HCT116 (cell line): ENCODE results near the gene NBEAL2. TPM values are rescaled to one million over a fixed set of nuclear protein-coding genes. Genes with fewer than 3 reads are reported as not detected.

Source experiments
- ATAC-seq: fragments of 200-7000 bp; cut with Tn5 transposase; 2 replicates; pipeline ENCODE4 v1.9.1; 2020; ENCODE audit warnings: mild to moderate bottlenecking, moderate library complexity
- BruUV-seq: library from RNA; stranded (reverse); fragments of 400-500 nt; replicated peaks from 2 replicates; lab custom pipeline; 2021; lab: Mats Ljungman, UMichigan
- CTCF ChIA-PET: fragments of 300-600 bp; sonication (Branson Sonifier 250); formaldehyde crosslinking; loops from one replicate; lab custom pipeline; 2021; ENCODE audit warnings: antibody characterized with exemption; lab: Charles Lee
- POLR2A ChIA-PET: fragments of 300-600, 350-600 bp; sonication (Branson Sonifier 250); formaldehyde crosslinking; loops from one replicate; lab custom pipeline; 2021; ENCODE audit warnings: antibody characterized with exemption; lab: Charles Lee
- RAD21 ChIA-PET, 2 experiments: fragments of 300-600 bp; sonication (Branson Sonifier 250); formaldehyde crosslinking; loops; one replicate each; lab custom pipeline; 2023; ENCODE audit warnings: low total read pairs in 2 of 2; ENCODE audit not compliant: uncharacterized antibody in 2 of 2, unreplicated experiment in 2 of 2, low non-redundant PET in 1 of 2; lab: Charles Lee
- DNase-seq: peaks from one replicate; pipeline ENCODE4 v3.0.0-alpha.2; 2010; ENCODE audit warnings: low read depth, low spot score
- H2AFZ ChIP-seq: fragments of 200-600 bp; shearing (Covaris generic), sonication (generic); 2 replicates; pipeline ENCODE4 v1.6.1; 2017; ENCODE audit warnings: low read depth, mixed run types, mixed read lengths, antibody characterized with exemption, low read length; ENCODE audit not compliant: poor library complexity, severe bottlenecking
- H3K27ac ChIP-seq: 2 replicates; pipeline ENCODE4 v1.5.1; 2012; ENCODE audit warnings: low read depth, low read length
- H3K27me3 ChIP-seq: fragments of 200-600 bp; sonication (generic); 2 replicates; pipeline ENCODE4 v1.6.1; 2016; ENCODE audit warnings: mixed run types, low read length, mixed read lengths; ENCODE audit not compliant: insufficient read depth
- H3K36me3 ChIP-seq, 2 experiments: fragments of 200-500 bp in 1 of 2; fragments of 200-600 bp in 1 of 2; sonication (Bioruptor generic) in 1 of 2; sonication (generic) in 1 of 2; 2 replicates each; pipeline versions ENCODE4 v1.5.1 to v1.6.1; 2014 to 2016; ENCODE audit warnings: low read length in 2 of 2, inconsistent platforms in 1 of 2, mixed read lengths in 1 of 2, mixed run types in 1 of 2; ENCODE audit not compliant: insufficient read depth in 2 of 2, control insufficient read depth in 1 of 2
- H3K4me1 ChIP-seq, 2 experiments: fragments of 200-600 bp in 1 of 2; sonication (generic) in 1 of 2; 2 replicates each; pipeline versions ENCODE4 v1.5.1 to v1.6.1; 2012 to 2017; ENCODE audit warnings: low read length in 2 of 2, inconsistent platforms in 1 of 2, mild to moderate bottlenecking in 1 of 2, mixed read lengths in 1 of 2, mixed run types in 1 of 2, moderate library complexity in 1 of 2; ENCODE audit not compliant: insufficient read depth in 2 of 2, control insufficient read depth in 1 of 2
- H3K4me2 ChIP-seq: fragments of 200-600 bp; sonication (generic); 2 replicates; pipeline ENCODE4 v1.6.1; 2017; ENCODE audit warnings: mixed run types, low read length, mixed read lengths
- H3K4me3 ChIP-seq, 2 experiments: fragments of 200-600 bp in 1 of 2; sonication (generic) in 1 of 2; replicated peaks in 1 of 2; 2 replicates each; pipeline ENCODE4 v1.5.1; 2011 to 2016; ENCODE audit warnings: low read length in 2 of 2, control low read depth in 1 of 2, low read depth in 1 of 2, mild to moderate bottlenecking in 1 of 2, mixed read lengths in 1 of 2, mixed run types in 1 of 2
- H3K79me2 ChIP-seq: fragments of 200-600 bp; sonication (generic); 2 replicates; pipeline ENCODE4 v1.6.1; 2017; ENCODE audit warnings: mild to moderate bottlenecking, mixed run types, low read length, moderate library complexity, mixed read lengths; ENCODE audit not compliant: insufficient read depth
- H3K9ac ChIP-seq: fragments of 200-600 bp; sonication (generic); 2 replicates; pipeline ENCODE4 v1.6.1; 2016; ENCODE audit warnings: low read length, mixed read lengths
- H3K9me2 ChIP-seq: fragments of 200-600 bp; sonication (generic), shearing (Covaris generic); 2 replicates; pipeline ENCODE4 v1.6.1; 2017; ENCODE audit warnings: mixed run types, mild to moderate bottlenecking, moderate library complexity; ENCODE audit not compliant: insufficient read depth
- H3K9me3 ChIP-seq, 2 experiments: fragments of 200-500 bp in 1 of 2; fragments of 200-600 bp in 1 of 2; sonication (Bioruptor generic) in 1 of 2; sonication (generic) in 1 of 2; 2 replicates each; pipeline ENCODE4 v1.6.1; 2014 to 2017; ENCODE audit warnings: low read length in 2 of 2, mixed read lengths in 2 of 2, inconsistent platforms in 1 of 2, low read depth in 1 of 2, mild to moderate bottlenecking in 1 of 2, mixed run types in 1 of 2, moderate library complexity in 1 of 2; ENCODE audit not compliant: control insufficient read depth in 1 of 2, insufficient read depth in 1 of 2
- H4K20me1 ChIP-seq: fragments of 200-600 bp; sonication (generic), shearing (Covaris generic); 2 replicates; pipeline ENCODE4 v1.6.1; 2017; ENCODE audit warnings: mixed run types, mild to moderate bottlenecking, moderate library complexity; ENCODE audit not compliant: insufficient read depth
- ATF3 ChIP-seq: IDR thresholded peaks from 2 replicates; pipeline ENCODE4 v1.6.1; 2012
- CEBPB ChIP-seq: IDR thresholded peaks from 2 replicates; pipeline ENCODE4 v1.6.1; 2012; ENCODE audit warnings: low read depth
- ELF1 ChIP-seq: IDR thresholded peaks from 2 replicates; pipeline ENCODE4 v1.6.1; 2012; ENCODE audit warnings: low read depth, borderline replicate concordance
- FOSL1 ChIP-seq: IDR thresholded peaks from 2 replicates; pipeline ENCODE4 v1.6.1; 2012; ENCODE audit warnings: low read depth
- REST ChIP-seq: IDR thresholded peaks from 2 replicates; pipeline ENCODE4 v1.6.1; 2012; ENCODE audit warnings: low read depth
- SIN3A ChIP-seq: IDR thresholded peaks from 2 replicates; pipeline ENCODE4 v1.6.1; 2012; ENCODE audit warnings: low read depth
- SP1 ChIP-seq: IDR thresholded peaks from 2 replicates; pipeline ENCODE4 v1.6.1; 2012; ENCODE audit warnings: low read depth
- ZBTB33 ChIP-seq: IDR thresholded peaks from 2 replicates; pipeline ENCODE4 v1.6.1; 2011; ENCODE audit warnings: mild to moderate bottlenecking, low read length, moderate library complexity; ENCODE audit not compliant: insufficient replicate concordance; ENCODE audit errors: extremely low read depth
- ZNF274 ChIP-seq: fragments of 200-500 bp; sonication (Bioruptor generic); IDR thresholded peaks from 2 replicates; pipeline ENCODE4 v1.6.1; 2014; ENCODE audit warnings: mild to moderate bottlenecking, low read depth, low read length, inconsistent platforms
- intact Hi-C: fragments of 100-400 bp; cut with micrococcal nuclease; formaldehyde crosslinking; loops from 2 replicates; pipeline ENCODE4 v1.10.0; 2022
- total RNA-seq: library from RNA; stranded (reverse); gene quantifications from one replicate; pipeline ENCODE4 v1.2.1, GENCODE V29; 2021; ENCODE audit not compliant: unreplicated experiment

The NBEAL2 gene
- total RNA-seq, 1 experiment from 2014 or later: 72.9 TPM

DNA sequence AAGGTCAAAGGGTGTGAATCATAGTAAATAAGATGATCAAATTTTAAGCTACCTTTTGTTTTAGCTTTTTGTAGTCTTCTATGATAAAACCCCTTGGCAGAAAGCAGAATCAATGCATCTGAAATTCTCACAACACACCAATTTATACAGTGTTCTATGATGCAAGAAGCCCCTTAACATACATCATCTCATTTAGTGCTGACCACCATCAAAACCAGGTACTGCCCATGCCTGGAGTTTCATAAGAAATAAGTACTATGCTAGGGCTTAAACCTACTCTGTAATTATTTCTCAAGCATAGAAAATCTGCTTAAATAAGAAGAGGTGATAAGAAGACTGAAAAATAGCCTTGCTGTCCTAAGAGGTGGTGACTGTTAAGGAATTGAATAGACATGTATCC, 67.6 kb downstream of the NBEAL2 start:
- Histone ChIP-seq H4K20me1 (peaks cover 4% of the 10 kb centered on the region; the same call in 1 of the 2 replicates), H3K9ac (no peak overlapping the region), H3K27ac (no peak overlapping the region), H3K9me2 (no peaks in the 10 kb centered on the region), H3K4me1 (no peaks in the 10 kb centered on the region), H2AFZ (no peak overlapping the region), H3K27me3 (no peaks in the 10 kb centered on the region), H3K9me3 (no peaks in the 10 kb centered on the region), H3K4me3 (no peak overlapping the region), H3K79me2 (peaks cover 11% of the 10 kb centered on the region; the same call in 1 of the 2 replicates), H3K36me3 (peaks cover 0 to 4% of the 10 kb centered on the region in 2 experiments; a peak in 2 of 4 replicates), H3K4me2 (no peak overlapping the region)
- CTCF ChIA-PET: no interaction called here
- TF ChIP-seq SP1: no peak
- TF ChIP-seq ZNF274: no peak
- TF ChIP-seq REST: no peak
- no peak for TF ChIP-seq ATF3
- DNase-seq (no peak), ATAC-seq (no peak)
- BruUV-seq: no TSS peak
- RAD21 ChIA-PET: no interaction called here
- intact Hi-C loops: loop anchor here (10.0 kb wide), 1 partner anchor 278 kb away; no protein-coding TSS in a partner anchor
- POLR2A ChIA-PET: no interaction called here

DNA sequence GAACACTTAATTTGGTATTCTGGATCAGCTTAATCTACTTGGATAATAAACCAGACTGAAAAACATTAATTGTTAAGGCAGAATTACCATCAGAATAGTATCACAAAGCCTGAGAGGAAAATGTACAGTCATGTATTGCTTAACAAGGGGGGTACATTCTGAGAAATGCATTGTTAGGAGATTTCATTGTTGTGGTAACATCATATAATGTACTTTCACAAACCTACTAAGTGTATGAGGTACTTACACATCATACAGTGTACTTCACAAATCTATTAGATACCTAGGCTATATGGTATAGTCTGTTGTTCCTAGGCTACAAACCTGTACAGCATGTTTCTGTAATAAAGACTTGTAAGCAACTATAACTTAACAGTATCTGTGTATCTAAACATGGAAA, 68.2 kb downstream of the NBEAL2 start:
- no peak overlapping the region for H2AFZ ChIP-seq
- H3K9ac ChIP-seq: no peak overlapping the region
- no peak overlapping the region for H3K27ac ChIP-seq
- no peaks in the 10 kb centered on the region for H3K9me3 ChIP-seq
- H4K20me1 ChIP-seq: peaks cover 4% of the 10 kb centered on the region; the same call in 1 of the 2 replicates
- DNase-seq (no peak), ATAC-seq (no peak)
- no peak overlapping the region for H3K4me3 ChIP-seq
- ChIA-PET RAD21 (no interaction called here), CTCF (no interaction called here), POLR2A (no interaction called here)
- H3K36me3 ChIP-seq: peaks cover 0 to 4% of the 10 kb centered on the region in 2 experiments; a peak in 2 of 4 replicates
- BruUV-seq: no TSS peak
- no peaks in the 10 kb centered on the region for H3K4me1 ChIP-seq
- H3K79me2 ChIP-seq: peaks cover 11% of the 10 kb centered on the region; the same call in 1 of the 2 replicates
- no peaks in the 10 kb centered on the region for H3K9me2 ChIP-seq
- intact Hi-C loops: loop anchor here (10.0 kb wide), 1 partner anchor 277 kb away; no protein-coding TSS in a partner anchor
- H3K4me2 ChIP-seq: no peak overlapping the region
- H3K27me3 ChIP-seq: no peaks in the 10 kb centered on the region
- TF ChIP-seq REST (no peak), SIN3A (no peak), ZBTB33 (no peak), FOSL1 (no peak), CEBPB (no peak), ELF1 (no peak), SP1 (no peak)
